Endothelial cell of umbilical vein (primary cell): ENCODE measurements around the gene NAXD.

Source experiments
- EZH2 ChIP-seq: IDR thresholded peaks from 2 replicates; pipeline ENCODE4 v1.6.1; 2012; ENCODE audit warnings: borderline replicate concordance, low read depth, mild to moderate bottlenecking, moderate library complexity, low read length, inconsistent platforms; ENCODE audit not compliant: severe bottlenecking
- MAX ChIP-seq: IDR thresholded peaks from 2 replicates; pipeline ENCODE4 v1.6.1; 2011; ENCODE audit not compliant: insufficient read depth, insufficient read length
- POLR2A ChIP-seq: IDR thresholded peaks from 2 replicates; pipeline ENCODE4 v1.6.1; 2012; ENCODE audit warnings: low read depth, mild to moderate bottlenecking, control low read depth, low read length
- POLR2AphosphoS5 ChIP-seq: IDR thresholded peaks from 2 replicates; pipeline ENCODE4 v1.6.1; 2012; ENCODE audit warnings: low read depth, mild to moderate bottlenecking, control low read depth, low read length, moderate library complexity; ENCODE audit not compliant: insufficient read depth
- TF ChIP-seq, protein P1 (sequence below), 2 donors: IDR thresholded peaks; 1 replicate in 1 of 2; 2 replicates in 1 of 2; pipeline ENCODE4 v1.5.1; 2011; ENCODE audit warnings: low read length in 2 of 2, mild to moderate bottlenecking in 2 of 2, moderate library complexity in 2 of 2, control low read depth in 1 of 2, inconsistent platforms in 1 of 2, low read depth in 1 of 2; ENCODE audit not compliant: insufficient read depth in 1 of 2; ENCODE audit errors: extremely low read depth in 1 of 2

GRCh38 chr13:110633776-110634175 is 18.4 kb downstream of the NAXD start:
- TF ChIP-seq, protein P1, sequence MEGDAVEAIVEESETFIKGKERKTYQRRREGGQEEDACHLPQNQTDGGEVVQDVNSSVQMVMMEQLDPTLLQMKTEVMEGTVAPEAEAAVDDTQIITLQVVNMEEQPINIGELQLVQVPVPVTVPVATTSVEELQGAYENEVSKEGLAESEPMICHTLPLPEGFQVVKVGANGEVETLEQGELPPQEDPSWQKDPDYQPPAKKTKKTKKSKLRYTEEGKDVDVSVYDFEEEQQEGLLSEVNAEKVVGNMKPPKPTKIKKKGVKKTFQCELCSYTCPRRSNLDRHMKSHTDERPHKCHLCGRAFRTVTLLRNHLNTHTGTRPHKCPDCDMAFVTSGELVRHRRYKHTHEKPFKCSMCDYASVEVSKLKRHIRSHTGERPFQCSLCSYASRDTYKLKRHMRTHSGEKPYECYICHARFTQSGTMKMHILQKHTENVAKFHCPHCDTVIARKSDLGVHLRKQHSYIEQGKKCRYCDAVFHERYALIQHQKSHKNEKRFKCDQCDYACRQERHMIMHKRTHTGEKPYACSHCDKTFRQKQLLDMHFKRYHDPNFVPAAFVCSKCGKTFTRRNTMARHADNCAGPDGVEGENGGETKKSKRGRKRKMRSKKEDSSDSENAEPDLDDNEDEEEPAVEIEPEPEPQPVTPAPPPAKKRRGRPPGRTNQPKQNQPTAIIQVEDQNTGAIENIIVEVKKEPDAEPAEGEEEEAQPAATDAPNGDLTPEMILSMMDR (IDR thresholded peaks at IDR 0.05; ENCODE audit: extremely low read depth in 1 of 2, insufficient read depth in 1 of 2, low read depth in 1 of 2, low read length in 2 of 2): no peak
- no peak for TF ChIP-seq POLR2A
- no peak for TF ChIP-seq EZH2
- TF ChIP-seq MAX: no peak
- TF ChIP-seq POLR2AphosphoS5: no peak
